Measurements from ENCODE around the gene CYB5D1.

CYB5D1 gene

DNA sequence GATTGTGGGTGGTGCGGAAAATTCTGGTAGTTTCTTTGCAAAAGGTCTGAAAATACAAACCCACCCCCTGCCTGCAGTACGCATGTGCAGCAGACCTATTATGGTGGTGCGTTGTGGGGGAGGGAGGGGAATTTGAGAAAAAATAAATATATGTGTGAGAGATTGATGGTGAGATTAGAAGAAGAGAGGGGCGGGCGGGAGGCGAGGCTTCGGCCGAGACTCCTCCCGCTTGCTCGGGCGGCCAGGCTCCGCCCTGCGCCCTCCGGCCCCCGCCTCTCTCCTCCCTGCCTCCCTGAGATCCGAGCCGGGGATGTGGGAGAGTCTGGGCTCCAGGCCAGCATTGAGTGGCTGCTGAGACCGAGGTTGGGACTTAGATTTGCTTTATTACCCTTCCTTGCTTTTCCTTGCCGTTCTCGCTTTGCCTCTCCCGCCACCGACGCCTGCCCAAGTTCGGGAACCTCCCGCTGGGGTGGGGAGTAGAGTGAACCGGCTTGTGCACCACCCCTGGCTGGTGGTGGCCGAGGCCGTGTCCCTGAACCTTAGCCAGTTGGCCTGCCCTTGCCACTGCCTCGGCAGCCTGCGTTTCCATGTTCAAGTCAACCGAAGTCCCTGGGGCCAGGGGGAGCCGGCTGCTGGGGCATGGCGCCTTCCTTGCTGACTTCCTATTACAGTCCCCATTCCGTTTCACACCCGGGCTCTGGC lies 29.8 kb downstream of the CYB5D1 start:
- H3K4me3 ChIP-seq (ENCODE audit: low read depth, low read length) = peak overlapping the region; percentile 84
- DNase-seq (ENCODE audit: low read depth) = peak; percentile 92
- TF ChIP-seq, protein P1, sequence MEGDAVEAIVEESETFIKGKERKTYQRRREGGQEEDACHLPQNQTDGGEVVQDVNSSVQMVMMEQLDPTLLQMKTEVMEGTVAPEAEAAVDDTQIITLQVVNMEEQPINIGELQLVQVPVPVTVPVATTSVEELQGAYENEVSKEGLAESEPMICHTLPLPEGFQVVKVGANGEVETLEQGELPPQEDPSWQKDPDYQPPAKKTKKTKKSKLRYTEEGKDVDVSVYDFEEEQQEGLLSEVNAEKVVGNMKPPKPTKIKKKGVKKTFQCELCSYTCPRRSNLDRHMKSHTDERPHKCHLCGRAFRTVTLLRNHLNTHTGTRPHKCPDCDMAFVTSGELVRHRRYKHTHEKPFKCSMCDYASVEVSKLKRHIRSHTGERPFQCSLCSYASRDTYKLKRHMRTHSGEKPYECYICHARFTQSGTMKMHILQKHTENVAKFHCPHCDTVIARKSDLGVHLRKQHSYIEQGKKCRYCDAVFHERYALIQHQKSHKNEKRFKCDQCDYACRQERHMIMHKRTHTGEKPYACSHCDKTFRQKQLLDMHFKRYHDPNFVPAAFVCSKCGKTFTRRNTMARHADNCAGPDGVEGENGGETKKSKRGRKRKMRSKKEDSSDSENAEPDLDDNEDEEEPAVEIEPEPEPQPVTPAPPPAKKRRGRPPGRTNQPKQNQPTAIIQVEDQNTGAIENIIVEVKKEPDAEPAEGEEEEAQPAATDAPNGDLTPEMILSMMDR (IDR thresholded peaks at IDR 0.05; ENCODE audit: low read depth, low read length, missing control alignments) = no peak
- in situ Hi-C loops (cut with HindIII; ENCODE audit: low sequenced_read_pairs) = no loop called here

DNA sequence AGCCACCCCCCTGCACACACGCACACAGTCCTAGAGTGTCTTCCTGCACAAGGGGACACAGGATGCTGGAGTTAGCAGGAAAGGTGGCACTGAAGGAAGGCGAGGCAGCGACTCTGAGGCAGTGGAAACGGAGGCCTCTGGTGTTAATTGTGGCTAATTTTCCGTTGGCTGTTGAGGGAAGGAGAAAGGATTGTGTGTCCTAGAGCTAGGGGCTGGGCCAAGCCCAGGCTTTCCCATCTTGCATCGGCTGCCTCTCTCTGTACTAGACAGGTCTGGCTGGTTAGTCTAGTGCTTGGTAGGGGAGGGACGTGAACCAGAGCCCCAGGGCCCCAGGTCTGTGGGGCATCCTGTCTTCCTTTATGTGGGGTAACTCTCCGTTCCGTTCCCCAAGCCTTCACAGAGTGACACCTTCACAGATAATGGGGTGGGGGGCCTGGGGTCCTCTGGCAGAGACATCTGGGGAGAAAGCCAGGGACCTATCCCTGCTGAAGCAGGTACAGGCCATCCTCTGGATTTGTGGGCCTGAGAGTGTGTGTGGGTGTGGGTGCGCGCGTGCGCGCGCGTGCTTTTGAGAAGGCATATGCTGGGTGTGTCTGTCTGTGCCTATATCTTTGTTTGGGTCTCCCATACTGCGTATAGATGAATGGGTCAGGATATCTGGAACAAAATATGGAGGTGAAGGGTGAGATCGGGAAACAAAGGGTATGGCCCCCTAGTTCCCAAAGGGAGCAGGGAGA lies 30.5 kb downstream of the CYB5D1 start, which contains the start of gene CHD3:
TSS of gene CHD3 (plus strand) at position 606 of the 737 bp plus-strand sequence. CDS start 212 bp downstream, outside the sequence.
- in situ Hi-C loops (cut with HindIII; ENCODE audit: low sequenced_read_pairs) = no loop called here
- TF ChIP-seq, protein P1 (IDR thresholded peaks at IDR 0.05; ENCODE audit: low read depth, low read length, missing control alignments) = no peak
- peak within 1 kb of the TSS; percentile 39 for H3K4me3 ChIP-seq (ENCODE audit: low read depth, low read length)
- DNase-seq (ENCODE audit: low read depth) = no peak

DNA sequence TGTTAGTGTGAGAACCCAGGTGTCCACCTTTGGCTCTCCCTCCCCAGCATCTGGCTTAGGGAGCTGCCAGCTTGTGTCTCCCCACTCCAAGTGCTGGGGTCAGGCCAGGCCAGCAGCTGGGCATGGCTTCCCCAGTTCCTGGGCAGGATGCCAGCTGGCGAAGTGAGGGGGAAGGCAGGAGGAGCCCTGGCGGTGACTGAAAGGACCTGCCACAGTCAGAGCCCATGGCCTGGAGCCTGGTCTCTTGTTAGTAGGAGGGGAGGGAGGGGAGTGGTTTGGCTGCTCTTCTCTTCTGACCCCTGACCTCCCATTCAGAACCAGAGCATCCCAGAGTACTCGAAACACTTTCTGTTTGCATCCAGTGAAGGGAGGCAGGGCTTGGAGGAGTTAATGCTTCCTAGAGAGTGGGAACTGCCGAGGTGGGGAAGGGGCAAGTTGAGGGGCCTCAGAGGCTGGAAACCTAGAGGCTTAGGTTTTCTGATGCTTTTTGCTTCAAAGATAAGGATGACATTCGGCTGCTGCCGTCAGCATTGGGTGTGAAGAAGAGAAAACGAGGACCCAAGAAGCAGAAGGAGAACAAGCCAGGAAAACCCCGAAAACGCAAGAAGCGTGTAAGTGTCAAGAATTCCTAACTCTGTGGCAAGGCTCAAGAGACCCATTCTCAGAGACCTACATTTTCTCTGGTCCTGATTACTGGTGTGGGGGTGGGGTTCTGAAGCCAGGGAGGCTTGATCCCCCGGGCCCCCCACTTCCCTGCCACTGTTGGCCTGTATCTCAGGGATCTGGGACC lies 31.6 kb downstream of the CYB5D1 start:
- H3K4me3 ChIP-seq (ENCODE audit: low read depth, low read length) = peak overlapping the region; percentile 3
- in situ Hi-C loops (cut with HindIII; ENCODE audit: low sequenced_read_pairs) = no loop called here
- TF ChIP-seq, protein P1 (IDR thresholded peaks at IDR 0.05; ENCODE audit: low read depth, low read length, missing control alignments) = peak; percentile 49
- DNase-seq (ENCODE audit: low read depth) = peak; percentile 70

DNA sequence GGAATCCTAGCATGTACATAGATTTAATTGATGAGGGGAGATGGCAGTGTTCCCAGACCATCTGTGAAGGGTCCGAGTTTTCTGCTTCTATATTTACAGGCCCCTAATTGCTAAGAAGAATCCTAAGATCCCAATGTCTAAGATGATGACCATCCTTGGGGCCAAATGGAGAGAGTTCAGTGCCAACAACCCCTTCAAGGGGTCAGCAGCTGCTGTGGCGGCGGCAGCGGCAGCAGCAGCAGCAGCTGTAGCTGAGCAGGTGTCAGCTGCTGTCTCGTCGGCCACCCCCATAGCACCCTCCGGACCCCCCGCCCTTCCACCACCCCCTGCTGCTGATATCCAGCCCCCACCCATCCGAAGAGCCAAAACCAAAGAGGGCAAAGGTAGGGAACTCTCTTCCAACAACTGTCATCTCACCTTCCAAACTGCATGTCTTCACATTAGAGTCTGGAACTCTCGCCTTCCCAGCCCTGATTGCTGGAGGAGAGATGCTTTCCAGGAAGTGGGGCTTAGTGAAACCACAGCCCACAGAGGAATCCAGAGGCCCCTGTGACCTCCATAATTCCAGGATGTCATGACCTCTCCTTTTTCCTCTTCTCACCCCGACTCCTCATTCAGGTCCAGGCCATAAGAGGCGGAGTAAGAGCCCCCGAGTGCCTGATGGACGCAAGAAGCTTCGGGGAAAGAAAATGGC lies 35.5 kb downstream of the CYB5D1 start:
- TF ChIP-seq, protein P1 (IDR thresholded peaks at IDR 0.05; ENCODE audit: low read depth, low read length, missing control alignments) = no peak
- no peak for DNase-seq (ENCODE audit: low read depth)
- in situ Hi-C loops (cut with HindIII; ENCODE audit: low sequenced_read_pairs) = no loop called here
- H3K4me3 ChIP-seq (ENCODE audit: low read depth, low read length) = no peak overlapping the region

DNA sequence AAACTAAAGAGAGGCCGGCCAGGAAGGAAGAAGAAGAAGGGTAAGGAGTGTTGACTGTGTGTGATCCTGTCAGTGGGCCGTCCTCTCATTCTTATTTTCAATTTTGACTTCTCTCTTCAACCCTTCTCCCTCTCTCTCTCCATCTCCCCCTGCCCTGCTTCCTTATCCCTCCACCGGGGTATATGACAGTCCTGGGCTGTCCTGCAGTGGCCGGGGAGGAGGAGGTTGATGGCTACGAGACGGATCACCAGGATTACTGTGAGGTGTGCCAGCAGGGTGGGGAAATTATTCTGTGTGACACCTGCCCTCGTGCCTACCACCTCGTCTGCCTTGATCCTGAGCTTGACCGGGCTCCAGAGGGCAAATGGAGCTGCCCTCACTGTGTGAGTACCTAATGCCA lies 36.4 kb downstream of the CYB5D1 start:
- in situ Hi-C loops (cut with HindIII; ENCODE audit: low sequenced_read_pairs) = no loop called here
- DNase-seq (ENCODE audit: low read depth) = no peak
- no peak overlapping the region for H3K4me3 ChIP-seq (ENCODE audit: low read depth, low read length)
- TF ChIP-seq, protein P1 (IDR thresholded peaks at IDR 0.05; ENCODE audit: low read depth, low read length, missing control alignments) = no peak

DNA sequence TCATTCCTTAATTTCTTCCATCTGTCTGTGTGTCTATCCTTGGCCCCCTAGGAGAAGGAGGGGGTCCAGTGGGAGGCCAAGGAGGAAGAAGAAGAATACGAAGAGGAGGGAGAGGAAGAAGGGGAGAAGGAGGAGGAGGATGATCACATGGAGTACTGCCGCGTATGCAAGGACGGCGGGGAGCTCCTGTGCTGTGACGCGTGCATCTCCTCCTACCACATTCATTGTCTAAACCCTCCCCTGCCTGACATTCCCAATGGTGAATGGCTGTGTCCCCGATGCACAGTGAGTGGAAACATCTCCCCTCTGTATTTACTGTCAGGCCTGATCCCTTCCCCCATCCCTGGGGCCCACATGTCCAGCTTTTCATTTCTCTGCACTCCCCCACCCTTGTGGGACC lies 37.1 kb downstream of the CYB5D1 start:
- H3K4me3 ChIP-seq (ENCODE audit: low read depth, low read length) = no peak overlapping the region
- no peak for DNase-seq (ENCODE audit: low read depth)
- TF ChIP-seq, protein P1 (IDR thresholded peaks at IDR 0.05; ENCODE audit: low read depth, low read length, missing control alignments) = no peak
- in situ Hi-C loops (cut with HindIII; ENCODE audit: low sequenced_read_pairs) = no loop called here
